Measurements from ENCODE around the gene CFAP300. TPM values are rescaled to one million over a fixed set of nuclear protein-coding genes. Genes with fewer than 3 reads are reported as not detected.

The CFAP300 gene
- total RNA-seq, 2 donors from 2014 or later, result 5.6 to 6.9 TPM

GRCh38 chr11:102064316-102064715, 17.1 kb downstream of the CFAP300 start:
- intact Hi-C loops (cut with DNase I), result no loop called here
- no peak for DNase-seq (ENCODE audit: low spot score)

GRCh38 chr11:102070766-102071165, 23.5 kb downstream of the CFAP300 start:
- intact Hi-C loops (cut with DNase I), result no loop called here
- no peak for DNase-seq (ENCODE audit: low spot score)

- DNase-seq (ENCODE audit: low spot score), result no peak
- intact Hi-C loops (cut with DNase I), result no loop called here
Observed at GRCh38 chr11:102071497-102072472, 24.5 kb downstream of the CFAP300 start.

GRCh38 chr11:102073253-102073652, 26.0 kb downstream of the CFAP300 start:
- DNase-seq (ENCODE audit: low spot score), result no peak
- intact Hi-C loops (cut with DNase I), result no loop called here

- intact Hi-C loops (cut with DNase I), result no loop called here
- DNase-seq (ENCODE audit: low spot score), result no peak
Observed at GRCh38 chr11:102079625-102080024, 32.4 kb downstream of the CFAP300 start.

- DNase-seq (ENCODE audit: low spot score), result no peak
- intact Hi-C loops (cut with DNase I), result no loop called here
Observed at GRCh38 chr11:102081313-102081712, 34.1 kb downstream of the CFAP300 start.

- intact Hi-C loops (cut with DNase I), result no loop called here
- DNase-seq (ENCODE audit: low spot score), result no peak
Observed at GRCh38 chr11:102085864-102086551, 38.8 kb downstream of the CFAP300 start.

- DNase-seq (ENCODE audit: low spot score), result no peak
- intact Hi-C loops (cut with DNase I), result no loop called here
Observed at GRCh38 chr11:102097186-102097585, 49.9 kb downstream of the CFAP300 start.

- intact Hi-C loops (cut with DNase I), result no loop called here
- no peak for DNase-seq (ENCODE audit: low spot score)
Observed at GRCh38 chr11:102099755-102100154, 52.5 kb downstream of the CFAP300 start.

GRCh38 chr11:102108734-102109440, 61.6 kb downstream of the CFAP300 start:
- no peak for DNase-seq (ENCODE audit: low spot score)
- intact Hi-C loops (cut with DNase I), result no loop called here

GRCh38 chr11:102109896-102110760, 62.9 kb downstream of the CFAP300 start, which contains the start of gene YAP1:
Gene YAP1, plus strand, starts transcription at chr11:102110447. Its CDS starts 402 bp downstream, at chr11:102110849.
- intact Hi-C loops (cut with DNase I), result loop anchor here (5.0 to 10.0 kb wide), 3 partner anchors 65 to 165 kb away; no protein-coding TSS in a partner anchor
- peak; percentile 97 for DNase-seq (ENCODE audit: low spot score)

GRCh38 chr11:102110761-102111010, 63.4 kb downstream of the CFAP300 start:
- intact Hi-C loops (cut with DNase I), result loop anchor here (5.0 to 10.0 kb wide), 3 partner anchors 64 to 164 kb away; no protein-coding TSS in a partner anchor
- no peak for DNase-seq (ENCODE audit: low spot score)

- peak; percentile 90 for DNase-seq (ENCODE audit: low spot score)
- intact Hi-C loops (cut with DNase I), result loop anchor here (5.0 to 10.0 kb wide), 3 partner anchors 64 to 164 kb away; no protein-coding TSS in a partner anchor
Observed at GRCh38 chr11:102111011-102111786, 64.0 kb downstream of the CFAP300 start.

GRCh38 chr11:102111787-102112508, 64.7 kb downstream of the CFAP300 start:
- intact Hi-C loops (cut with DNase I), result loop anchor here (5.0 to 10.0 kb wide), 3 partner anchors 63 to 163 kb away; no protein-coding TSS in a partner anchor
- no peak for DNase-seq (ENCODE audit: low spot score)

- intact Hi-C loops (cut with DNase I), result loop anchor here (5.0 to 10.0 kb wide), 3 partner anchors 62 to 162 kb away; no protein-coding TSS in a partner anchor
Observed at GRCh38 chr11:102112509-102112821, 65.2 kb downstream of the CFAP300 start.

GRCh38 chr11:102114032-102114431, 66.8 kb downstream of the CFAP300 start:
- intact Hi-C loops (cut with DNase I), result loop anchor here (5.0 to 10.0 kb wide), 3 partner anchors 61 to 161 kb away; no protein-coding TSS in a partner anchor
- no peak for DNase-seq (ENCODE audit: low spot score)

More at GRCh38 chr11:102112509-102112821, 65.2 kb downstream of the CFAP300 start:
- no peak for DNase-seq (ENCODE audit: low spot score)

GRCh38 chr11:102115557-102115956, 68.3 kb downstream of the CFAP300 start:
- no peak for DNase-seq (ENCODE audit: low spot score)
- intact Hi-C loops (cut with DNase I), result loop anchor here (10.0 kb wide), 2 partner anchors 59 to 159 kb away; no protein-coding TSS in a partner anchor
